HG02870 (cell line): ENCODE measurements around the gene RFESD.
"Not testable (repeated sequence)": the region's sequence is repeated elsewhere in the genome, so short reads cannot be mapped to it uniquely, and the experiment has no call there.

ENCODE experiments used
- ATAC-seq: cut with Tn5 transposase; IDR thresholded peaks from one replicate; pipeline ENCODE4 v1.9.1; 2021; ENCODE audit warnings: mild to moderate bottlenecking, moderate library complexity; ENCODE audit not compliant: unreplicated experiment

The RFESD gene

GRCh38 chr5:95627971-95628810 is 18.4 kb upstream of the RFESD start:
- ATAC-seq, result no peak

GRCh38 chr5:95628933-95629332 is 17.6 kb upstream of the RFESD start:
- ATAC-seq, result no peak

GRCh38 chr5:95630394-95630917 is 16.1 kb upstream of the RFESD start:
- no peak for ATAC-seq

GRCh38 chr5:95631255-95631958 is 15.2 kb upstream of the RFESD start:
- no peak for ATAC-seq

GRCh38 chr5:95631991-95632675 is 14.4 kb upstream of the RFESD start:
- ATAC-seq, result peak; percentile 93

- ATAC-seq, result not testable (repeated sequence)
Observed at GRCh38 chr5:95632942-95633341, 13.6 kb upstream of the RFESD start.

- ATAC-seq, result no peak
Observed at GRCh38 chr5:95633671-95634070, 12.9 kb upstream of the RFESD start.

GRCh38 chr5:95634081-95634480 is 12.5 kb upstream of the RFESD start:
- ATAC-seq, result no peak

GRCh38 chr5:95638632-95639031 is 7.9 kb upstream of the RFESD start:
- no peak for ATAC-seq

- no peak for ATAC-seq
Observed at GRCh38 chr5:95641741-95642220, 4.8 kb upstream of the RFESD start.

- ATAC-seq, result no peak
Observed at GRCh38 chr5:95643152-95643551, 3.4 kb upstream of the RFESD start.

GRCh38 chr5:95644351-95645042 is 2.1 kb upstream of the RFESD start:
- ATAC-seq, result peak; percentile 34

GRCh38 chr5:95646226-95646568 is 380 bp upstream of the RFESD start:
- ATAC-seq, result not testable (repeated sequence)

- ATAC-seq, result no peak
Observed at GRCh38 chr5:95647886-95648860, 1.6 kb downstream of the RFESD start.

- ATAC-seq, result no peak
Observed at GRCh38 chr5:95649274-95649673, 2.7 kb downstream of the RFESD start.

GRCh38 chr5:95649842-95650620 is 3.5 kb downstream of the RFESD start:
- ATAC-seq, result no peak

- no peak for ATAC-seq
Observed at GRCh38 chr5:95652849-95653248, 6.3 kb downstream of the RFESD start.

- no peak for ATAC-seq
Observed at GRCh38 chr5:95654196-95654595, 7.6 kb downstream of the RFESD start.

GRCh38 chr5:95655575-95655974 is 9.0 kb downstream of the RFESD start:
- no peak for ATAC-seq
